GM21526 (cell line): ENCODE results near the gene MANBA.

Source experiments
- ATAC-seq: cut with Tn5 transposase; IDR thresholded peaks from one replicate; pipeline ENCODE4 v1.9.1; 2021; ENCODE audit warnings: moderate library complexity; ENCODE audit not compliant: unreplicated experiment, low FRiP score

MANBA gene

GRCh38 chr4:102760645-102761295, at the start of gene MANBA:
Gene MANBA (minus strand): TSS chr4:102760968. CDS start chr4:102760894, 74 bp downstream.
- peak; percentile 90 for ATAC-seq

- ATAC-seq, result no peak
Measured at GRCh38 chr4:102809691-102810090, 48.9 kb upstream of the MANBA start.

- ATAC-seq, result peak; percentile 63
Measured at GRCh38 chr4:102809190-102809589, 48.4 kb upstream of the MANBA start.

- no peak for ATAC-seq
Measured at GRCh38 chr4:102808009-102808408, 47.2 kb upstream of the MANBA start.

GRCh38 chr4:102807345-102807744, 46.6 kb upstream of the MANBA start:
- ATAC-seq, result no peak

GRCh38 chr4:102799816-102800215, 39.0 kb upstream of the MANBA start:
- ATAC-seq, result no peak

- no peak for ATAC-seq
Measured at GRCh38 chr4:102794999-102795398, 34.2 kb upstream of the MANBA start.

GRCh38 chr4:102792361-102792936, 31.7 kb upstream of the MANBA start:
- ATAC-seq, result no peak

- ATAC-seq, result no peak
Measured at GRCh38 chr4:102791318-102791835, 30.6 kb upstream of the MANBA start.

- no peak for ATAC-seq
Measured at GRCh38 chr4:102789317-102789717, 28.5 kb upstream of the MANBA start.

GRCh38 chr4:102787944-102788343, 27.2 kb upstream of the MANBA start:
- ATAC-seq, result no peak

GRCh38 chr4:102787096-102787881, 26.5 kb upstream of the MANBA start:
- ATAC-seq, result no peak

GRCh38 chr4:102786279-102786678, 25.5 kb upstream of the MANBA start:
- no peak for ATAC-seq

- ATAC-seq, result no peak
Measured at GRCh38 chr4:102783006-102783405, 22.2 kb upstream of the MANBA start.

GRCh38 chr4:102781570-102781969, 20.8 kb upstream of the MANBA start:
- no peak for ATAC-seq

GRCh38 chr4:102780476-102781144, 19.8 kb upstream of the MANBA start:
- ATAC-seq, result no peak

- no peak for ATAC-seq
Measured at GRCh38 chr4:102779204-102779603, 18.4 kb upstream of the MANBA start.

GRCh38 chr4:102778720-102779119, 18.0 kb upstream of the MANBA start:
- no peak for ATAC-seq

- ATAC-seq, result no peak
Measured at GRCh38 chr4:102775805-102776204, 15.0 kb upstream of the MANBA start.

GRCh38 chr4:102774254-102774653, 13.5 kb upstream of the MANBA start:
- no peak for ATAC-seq
